Body of pancreas (tissue), 4 donors: ENCODE measurements around the gene SLC25A20.

Experiments used
- CTCF ChIP-seq, 7 experiments: fragments of 450-650 bp in 4 of 7; fragments of 200-600 bp in 3 of 7; sonication (generic) in 3 of 7; IDR thresholded peaks; one replicate each; pipeline ENCODE4 v1.5.1; 2016 to 2019; ENCODE audit warnings: antibody characterized with exemption in 7 of 7
- POLR2A ChIP-seq, 3 donors: fragments of 450-650 bp; IDR thresholded peaks; one replicate each; pipeline ENCODE4 v1.6.1; 2016; ENCODE audit warnings: antibody characterized with exemption in 3 of 3, mild to moderate bottlenecking in 2 of 3

- TF ChIP-seq CTCF (IDR thresholded peaks at IDR 0.05): no peak
- no peak for TF ChIP-seq POLR2A (IDR thresholded peaks at IDR 0.05)
These were observed 35.8 kb upstream of the SLC25A20 start for GRCh38 chr3:48934333-48934991.
